A172 (cell line): ENCODE data around the gene VPS37B. TPM values are rescaled to one million over a fixed set of nuclear protein-coding genes. Genes with fewer than 3 reads are reported as not detected.

Experiments used
- total RNA-seq: library from RNA; depleted of rRNA; stranded (reverse); fragments of >200 nt; shearing (Covaris generic); gene quantifications from 2 replicates; pipeline ENCODE4 v1.2.3, GENCODE V29; 2014; rRNA removed

Gene VPS37B
- total RNA-seq, 1 experiment from 2014 or later: 19.2 TPM

Other genes with a start within 250 kb of the VPS37B start
- not detected in 2 replicates for gene HCAR2, start 192.8 kb downstream of the VPS37B start, total RNA-seq
- not detected in 2 replicates for gene HCAR3, start 179.3 kb downstream of the VPS37B start, total RNA-seq
- not detected in 2 replicates for gene HCAR1, start 165.3 kb downstream of the VPS37B start, total RNA-seq
- gene DENR, start 143.3 kb downstream of the VPS37B start, total RNA-seq: 73.2 and 80.1 TPM in 2 replicates
- gene CCDC62, start 121.6 kb downstream of the VPS37B start, total RNA-seq: 0.16 TPM in 1 of 2 replicates, not detected in the other
- gene HIP1R, start 60.7 kb downstream of the VPS37B start, total RNA-seq: 19.1 and 22.4 TPM in 2 replicates
- gene ABCB9, start 70.3 kb upstream of the VPS37B start, total RNA-seq: 15.0 and 15.8 TPM in 2 replicates
- gene OGFOD2, start 79.1 kb upstream of the VPS37B start, total RNA-seq: 12.0 and 20.9 TPM in 2 replicates
- gene ARL6IP4, start 84.6 kb upstream of the VPS37B start, total RNA-seq: 228 and 284 TPM in 2 replicates